Measurements from ENCODE around the gene SLC35E2B.
A peak's percentile ranks its signal among the peaks of the same experiment; 100 is the strongest.
"Not testable (repeated sequence)": the region's sequence is repeated elsewhere in the genome, so short reads cannot be mapped to it uniquely, and the experiment has no call there.

Gene SLC35E2B

GRCh38 chr1:1683104-1683905, 9.3 kb downstream of the SLC35E2B start:
- H3K36me3 ChIP-seq = peaks cover 15 to 43% (median 34%) of the 10 kb centered on the region in 11 experiments; a peak in 21 of 22 replicates
- no peak overlapping the region for H3K4me2 ChIP-seq
- H3K4me1 ChIP-seq = peaks cover 16 to 63% (median 41%) of the 10 kb centered on the region in 10 experiments
- H3K27ac ChIP-seq = no peak overlapping the region
- no peak overlapping the region for H3K4me3 ChIP-seq
- H3K27me3 ChIP-seq = no peaks in the 10 kb centered on the region
- H3K9ac ChIP-seq = peak overlapping the region in 3 of 11 experiments; percentile 19 to 47 (median 29); a peak in 4 of 22 replicates
- no peak for TF ChIP-seq Cebpa-rat (IDR thresholded peaks at IDR 0.05)
- no peaks in the 10 kb centered on the region for H3K9me3 ChIP-seq (replicated peaks in 1 of 11)
- peaks cover 78 to 98% (median 96%) of the 10 kb centered on the region in 11 experiments for H4K20me1 ChIP-seq

GRCh38 chr1:1680912-1681273, 11.7 kb downstream of the SLC35E2B start:
- Histone ChIP-seq H3K36me3 (peaks cover 14 to 33% (median 22%) of the 10 kb centered on the region in 11 experiments; a peak in 20 of 22 replicates), H3K4me1 (peaks cover 21 to 67% (median 49%) of the 10 kb centered on the region in 10 experiments), H4K20me1 (peaks cover 78 to 88% (median 82%) of the 10 kb centered on the region in 11 experiments), H3K9me3 (replicated peaks in 1 of 11) (no peaks in the 10 kb centered on the region), H3K9ac (peak overlapping the region in 3 of 11 experiments; percentile 10 to 29 (median 24); a peak in 1 of 22 replicates), H3K27me3 (no peaks in the 10 kb centered on the region), H3K4me2 (peak overlapping the region in 5 of 11 experiments; percentile 0 to 84 (median 18); a peak in 7 of 22 replicates), H3K4me3 (no peak overlapping the region), H3K27ac (no peak overlapping the region)
- no peak for TF ChIP-seq Cebpa-rat (IDR thresholded peaks at IDR 0.05)

GRCh38 chr1:1680031-1680911, 12.3 kb downstream of the SLC35E2B start:
- Histone ChIP-seq H3K4me3 (no peak overlapping the region), H3K27me3 (no peaks in the 10 kb centered on the region), H4K20me1 (peaks cover 72 to 82% (median 77%) of the 10 kb centered on the region in 11 experiments), H3K36me3 (peaks cover 14 to 31% (median 22%) of the 10 kb centered on the region in 11 experiments; a peak in 20 of 22 replicates), H3K4me2 (peak overlapping the region in 4 of 11 experiments; percentile 12 to 91 (median 51); a peak in 5 of 22 replicates), H3K27ac (no peak overlapping the region), H3K9ac (peak overlapping the region in 1 of 11 experiments; percentile 10; a peak in 1 of 22 replicates), H3K4me1 (peaks cover 21 to 63% (median 48%) of the 10 kb centered on the region in 10 experiments), H3K9me3 (replicated peaks in 1 of 11) (no peaks in the 10 kb centered on the region)
- TF ChIP-seq Cebpa-rat (IDR thresholded peaks at IDR 0.05) = no peak

- Histone ChIP-seq H3K27me3 (no peaks in the 10 kb centered on the region), H3K9ac (peak overlapping the region; percentile 38 to 73 (median 60); a peak in 19 of 22 replicates), H3K4me2 (peak overlapping the region; percentile 80 to 98 (median 90)), H3K9me3 (replicated peaks in 1 of 11) (no peaks in the 10 kb centered on the region), H3K36me3 (peaks cover 12 to 18% (median 15%) of the 10 kb centered on the region in 11 experiments; a peak in 20 of 22 replicates), H3K4me3 (peak overlapping the region in 7 of 10 experiments; percentile 15 to 59 (median 44); a peak in 6 of 20 replicates), H4K20me1 (peaks cover 60 to 71% (median 64%) of the 10 kb centered on the region in 11 experiments), H3K27ac (peak overlapping the region in 10 of 11 experiments; percentile 22 to 82 (median 70); a peak in 20 of 22 replicates), H3K4me1 (peaks cover 27 to 68% (median 55%) of the 10 kb centered on the region in 10 experiments)
- TF ChIP-seq Cebpa-rat (IDR thresholded peaks at IDR 0.05) = no peak
These were observed 13.8 kb downstream of the SLC35E2B start for GRCh38 chr1:1678581-1679380.

GRCh38 chr1:1677718-1678580, 14.6 kb downstream of the SLC35E2B start:
- H3K4me2 ChIP-seq = peak overlapping the region; percentile 80 to 98 (median 90)
- H3K9ac ChIP-seq = peak overlapping the region; percentile 38 to 73 (median 60); a peak in 19 of 22 replicates
- peaks cover 33 to 70% (median 59%) of the 10 kb centered on the region in 10 experiments for H3K4me1 ChIP-seq
- peak overlapping the region in 9 of 10 experiments; percentile 7 to 59 (median 40); a peak in 13 of 20 replicates for H3K4me3 ChIP-seq
- peaks cover 8 to 15% (median 13%) of the 10 kb centered on the region in 11 experiments; a peak in 21 of 22 replicates for H3K36me3 ChIP-seq
- TF ChIP-seq Cebpa-rat (IDR thresholded peaks at IDR 0.05) = no peak
- H3K27ac ChIP-seq = peak overlapping the region in 10 of 11 experiments; percentile 22 to 82 (median 70); a peak in 20 of 22 replicates
- no peaks in the 10 kb centered on the region for H3K27me3 ChIP-seq
- no peaks in the 10 kb centered on the region for H3K9me3 ChIP-seq (replicated peaks in 1 of 11)
- H4K20me1 ChIP-seq = peaks cover 52 to 63% (median 56%) of the 10 kb centered on the region in 11 experiments

GRCh38 chr1:1676087-1676486, 16.5 kb downstream of the SLC35E2B start:
- H3K4me2 ChIP-seq; H3K27me3 ChIP-seq; H3K27ac ChIP-seq; H3K9ac ChIP-seq; H3K4me3 ChIP-seq; H3K9me3 ChIP-seq (replicated peaks in 1 of 11): not testable (repeated sequence)
- H3K36me3 ChIP-seq = peaks cover 16 to 25% (median 21%) of the 10 kb centered on the region in 11 experiments
- peaks cover 33 to 54% (median 38%) of the 10 kb centered on the region in 11 experiments for H4K20me1 ChIP-seq
- H3K4me1 ChIP-seq = peaks cover 30 to 56% (median 48%) of the 10 kb centered on the region in 10 experiments

- Histone ChIP-seq H4K20me1 (peaks cover 25 to 46% (median 29%) of the 10 kb centered on the region in 11 experiments), H3K4me1 (peaks cover 21 to 48% (median 42%) of the 10 kb centered on the region in 10 experiments), H3K36me3 (peaks cover 23 to 34% (median 27%) of the 10 kb centered on the region in 11 experiments), H3K4me2 (0 out of 22 replicates have a peak overlapping the region, but pooled peaks of 1 of the 11 experiments have one; percentile 20)
- H3K9me3 ChIP-seq (replicated peaks in 1 of 11); H3K27me3 ChIP-seq; H3K4me3 ChIP-seq; H3K9ac ChIP-seq; H3K27ac ChIP-seq: not testable (repeated sequence)
These were observed 17.4 kb downstream of the SLC35E2B start for GRCh38 chr1:1675218-1675617.

- not testable (repeated sequence) for H3K4me3 ChIP-seq; H3K9ac ChIP-seq; H3K27ac ChIP-seq; H3K27me3 ChIP-seq; H3K9me3 ChIP-seq (replicated peaks in 1 of 11)
- H3K4me2 ChIP-seq = peak overlapping the region in 4 of 11 experiments; percentile 20 to 36 (median 29); a peak in 2 of 22 replicates
- H3K36me3 ChIP-seq = peaks cover 26 to 38% (median 31%) of the 10 kb centered on the region in 11 experiments
- peaks cover 21 to 42% (median 26%) of the 10 kb centered on the region in 11 experiments for H4K20me1 ChIP-seq
- peaks cover 20 to 52% (median 40%) of the 10 kb centered on the region in 10 experiments for H3K4me1 ChIP-seq
These were observed 17.8 kb downstream of the SLC35E2B start for GRCh38 chr1:1674806-1675205.
